Measurements from ENCODE around the gene LARGE1.

The LARGE1 gene

DNA sequence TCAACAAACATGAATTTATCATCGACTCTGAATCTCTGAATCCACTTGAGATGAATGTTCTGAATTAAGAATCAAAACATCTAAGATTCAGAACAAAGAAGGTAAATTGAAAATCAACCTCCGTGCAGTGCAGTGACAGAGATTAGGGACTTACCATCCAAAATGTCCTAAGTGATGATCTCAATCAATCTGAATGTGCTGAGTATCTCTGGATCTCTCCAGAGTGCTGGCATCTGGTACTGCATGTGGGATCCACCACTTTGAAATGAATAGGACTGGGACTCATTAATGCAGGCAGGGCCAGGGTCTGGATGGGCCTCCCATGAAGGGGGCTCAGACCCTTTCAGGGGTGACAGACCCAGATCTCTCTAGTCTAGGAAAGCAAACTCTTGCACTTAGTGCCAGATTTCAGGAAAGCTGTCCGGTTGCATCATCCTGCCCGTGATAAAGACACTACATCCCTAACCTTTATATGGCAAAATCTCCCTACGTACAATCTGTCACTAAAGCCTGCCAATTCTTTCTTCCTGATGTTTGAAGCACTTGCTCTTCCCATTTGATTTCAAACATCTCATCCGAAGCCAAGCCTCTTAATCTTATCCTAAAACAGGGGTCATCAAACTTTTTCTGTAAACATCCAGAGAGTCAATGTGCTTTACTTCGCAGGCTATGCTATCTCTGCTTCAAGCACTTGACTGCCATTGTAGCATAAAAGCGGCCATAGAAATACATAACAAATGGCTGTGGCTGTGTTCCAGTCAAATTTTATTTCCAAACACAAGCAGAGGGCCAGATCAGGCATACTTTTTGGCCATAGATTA lies 263.3 kb downstream of the LARGE1 start:
- no peak for DNase-seq (ENCODE audit: low read depth)

DNA sequence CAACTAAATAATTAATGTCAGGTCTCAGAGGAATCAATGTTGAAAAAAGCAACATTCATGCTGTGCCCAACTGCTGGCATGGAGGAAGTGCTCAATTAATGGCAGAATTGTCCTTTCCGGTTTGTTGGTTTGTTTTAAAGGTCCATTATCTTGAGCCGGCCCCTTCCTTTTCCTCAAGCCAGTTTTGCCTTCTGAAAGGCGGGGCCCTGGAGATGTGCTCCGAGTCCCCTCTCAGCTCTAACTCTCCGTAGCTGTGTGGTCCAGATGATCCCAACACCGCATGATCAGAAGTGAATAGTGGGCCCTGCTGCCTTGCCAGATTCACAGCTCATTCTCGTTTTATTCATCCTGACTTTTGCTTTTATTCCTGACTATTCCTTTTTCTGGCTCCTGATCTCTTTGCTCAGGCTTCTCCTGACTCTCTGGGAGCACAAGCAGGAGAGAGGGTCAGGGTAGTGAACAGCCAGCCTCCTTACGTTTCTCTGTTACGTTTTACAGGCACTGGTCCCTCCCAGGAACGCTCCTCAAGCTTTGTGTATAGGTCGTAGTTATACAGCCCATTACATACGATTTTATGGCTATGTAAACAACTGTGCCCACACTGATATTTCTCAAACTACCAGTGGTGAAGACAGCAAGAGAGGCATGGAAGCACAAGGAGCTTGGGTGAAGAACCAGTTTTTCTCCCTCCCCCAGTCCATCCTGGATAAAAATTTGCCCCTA lies 265.9 kb downstream of the LARGE1 start:
- DNase-seq (ENCODE audit: low read depth), result no peak

DNA sequence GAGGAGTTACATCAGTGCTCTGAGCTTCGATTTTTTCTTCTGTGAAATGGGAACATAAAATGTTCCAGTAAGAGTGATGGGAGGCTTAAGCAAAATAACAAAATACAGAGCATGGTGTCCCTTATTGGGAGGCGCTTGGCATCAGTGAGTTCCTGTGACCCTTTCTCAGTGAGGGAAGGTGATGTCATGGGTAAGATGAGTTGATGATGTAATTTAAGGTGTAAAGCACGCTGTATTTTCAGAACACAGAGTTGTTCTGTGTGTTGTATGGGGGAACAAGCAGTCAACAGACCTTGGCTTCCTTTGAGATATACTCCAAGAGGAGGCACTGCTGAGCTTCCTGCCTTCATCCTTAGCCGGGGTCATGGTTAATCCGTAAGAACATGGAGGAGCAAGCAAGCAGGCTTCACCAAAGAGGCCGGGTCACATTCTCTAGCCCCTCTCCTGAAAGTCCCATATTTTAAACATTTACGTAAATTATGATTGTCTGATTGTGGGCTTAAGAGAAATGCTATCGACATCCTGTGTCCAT lies 266.7 kb downstream of the LARGE1 start:
- no peak for DNase-seq (ENCODE audit: low read depth)

DNA sequence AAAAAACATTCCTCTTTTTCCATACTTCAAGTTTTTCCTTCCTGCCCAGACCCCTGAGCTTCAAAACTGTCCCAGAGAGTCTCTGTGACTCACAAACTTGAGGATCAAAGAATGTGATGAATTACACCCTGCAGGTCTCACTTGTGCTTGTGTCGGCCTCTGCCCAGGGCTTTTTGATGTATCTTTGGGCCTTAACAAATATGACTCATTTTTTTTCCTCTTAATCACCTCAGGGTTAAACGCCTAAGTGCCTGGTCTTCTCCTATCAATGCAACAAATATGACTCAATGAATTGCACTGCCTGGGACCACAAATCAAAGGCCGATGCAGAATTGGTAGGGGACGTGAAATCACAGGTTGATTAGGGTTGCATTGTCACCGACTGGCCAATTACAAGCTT lies 267.7 kb downstream of the LARGE1 start:
- no peak for DNase-seq (ENCODE audit: low read depth)

DNA sequence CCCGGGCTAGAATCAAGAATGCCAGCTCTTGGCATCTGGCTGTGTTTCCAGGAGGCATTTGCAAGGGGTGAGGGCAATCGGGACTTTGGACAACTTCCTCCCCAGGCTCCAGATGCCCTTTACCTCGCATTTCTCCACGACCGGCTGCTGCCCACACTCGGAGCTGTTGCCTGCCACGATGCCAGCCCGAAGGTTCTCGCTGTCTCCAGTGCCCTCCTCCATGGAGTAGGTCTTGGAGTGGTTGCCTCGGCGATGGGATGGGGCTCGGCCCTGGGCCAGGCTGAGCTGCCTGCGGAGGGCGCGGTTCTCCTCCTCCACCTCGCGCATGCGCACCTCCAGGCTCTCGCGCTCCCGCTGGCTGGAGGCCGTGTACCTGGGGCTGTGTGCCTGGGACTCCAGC lies 270.0 kb downstream of the LARGE1 start:
- no peak for DNase-seq (ENCODE audit: low read depth)

DNA sequence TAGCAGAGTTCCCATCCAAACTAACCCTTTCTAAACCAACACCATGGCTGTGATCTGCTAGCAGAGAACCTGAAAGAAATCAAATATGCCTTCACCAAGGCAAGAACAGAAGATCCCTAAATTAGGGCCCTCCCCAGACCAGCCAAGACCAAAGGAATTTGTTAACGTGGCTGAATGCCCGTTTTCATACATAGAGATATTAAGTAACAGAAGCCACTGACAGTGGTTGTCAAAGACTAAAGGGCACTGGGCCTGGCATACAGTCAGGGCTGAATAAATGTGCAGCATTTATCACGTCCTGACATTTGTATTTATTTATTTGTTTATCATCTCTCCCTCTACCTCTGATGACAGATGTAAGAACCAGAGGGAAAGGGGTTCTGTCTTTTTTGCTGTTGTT lies 271.8 kb downstream of the LARGE1 start:
- no peak for DNase-seq (ENCODE audit: low read depth)

DNA sequence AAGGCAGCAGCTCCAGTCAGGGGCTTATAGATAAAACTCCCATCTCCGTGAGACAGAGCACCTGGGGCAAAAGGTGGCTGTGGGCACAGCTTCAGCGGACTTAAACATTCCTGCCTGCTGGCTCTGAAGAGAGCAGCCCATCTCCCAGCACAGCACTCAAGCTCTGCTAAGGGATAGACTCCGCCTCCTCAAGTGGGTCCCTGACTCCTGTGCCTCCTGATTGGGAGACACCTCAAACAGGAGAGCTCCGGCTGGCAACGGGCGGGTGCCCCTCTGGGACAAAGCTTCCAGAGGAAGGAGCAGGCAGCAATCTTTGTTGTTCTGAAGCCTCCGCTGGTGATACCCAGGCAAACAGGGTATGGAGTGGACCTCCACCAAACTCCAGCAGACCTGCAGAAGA lies 279.4 kb downstream of the LARGE1 start:
- no peak for DNase-seq (ENCODE audit: low read depth)

DNA sequence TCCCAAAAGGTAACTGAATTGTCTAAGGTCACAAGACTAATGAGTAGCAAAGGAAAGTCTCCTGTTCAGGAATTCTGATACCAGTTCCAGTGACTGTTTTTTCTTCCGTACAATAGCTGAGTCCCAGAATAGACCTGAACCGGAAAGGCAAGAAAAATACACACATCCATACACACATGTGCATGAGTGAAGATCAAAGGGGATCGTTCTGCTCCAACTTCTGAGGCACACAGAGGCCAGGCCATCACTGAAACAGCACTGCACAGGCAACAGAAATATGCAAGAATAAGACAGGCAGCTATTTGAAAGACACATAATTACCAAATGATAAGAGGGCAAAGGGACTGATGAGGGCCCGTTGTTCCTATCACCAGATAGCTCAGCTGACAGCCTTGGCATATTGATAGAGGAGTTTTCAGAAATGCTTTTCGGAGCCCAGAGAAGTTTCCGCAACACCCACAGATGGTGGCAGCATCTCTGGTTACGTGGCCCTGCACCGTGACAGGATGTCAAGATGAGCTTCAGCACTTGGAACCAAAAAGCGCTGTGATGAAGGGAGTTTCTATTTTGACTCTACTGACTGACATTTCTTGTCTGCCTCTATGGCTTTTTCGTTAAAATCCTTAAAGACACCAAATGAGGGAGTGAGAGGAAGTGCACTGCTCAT lies 280.6 kb downstream of the LARGE1 start:
- no peak for DNase-seq (ENCODE audit: low read depth)

DNA sequence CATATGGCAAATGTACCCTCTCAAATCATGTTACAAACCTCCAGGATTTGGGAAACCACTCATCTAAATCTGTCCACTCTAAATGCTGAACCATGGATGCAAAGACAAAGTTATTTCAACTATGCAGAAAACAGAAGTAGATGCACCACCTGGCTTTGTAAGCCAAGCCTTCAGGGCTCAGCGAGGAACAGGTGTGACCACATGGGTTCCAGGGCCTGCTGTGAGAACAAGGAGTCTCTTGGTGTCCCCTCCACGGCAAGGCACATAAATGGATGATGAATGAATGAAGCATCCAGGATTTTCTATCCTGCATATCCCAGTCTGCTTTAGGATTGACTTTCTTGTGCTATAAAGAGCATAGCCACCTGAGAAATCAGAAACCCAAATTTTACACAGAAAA lies 284.5 kb downstream of the LARGE1 start:
- no peak for DNase-seq (ENCODE audit: low read depth)

DNA sequence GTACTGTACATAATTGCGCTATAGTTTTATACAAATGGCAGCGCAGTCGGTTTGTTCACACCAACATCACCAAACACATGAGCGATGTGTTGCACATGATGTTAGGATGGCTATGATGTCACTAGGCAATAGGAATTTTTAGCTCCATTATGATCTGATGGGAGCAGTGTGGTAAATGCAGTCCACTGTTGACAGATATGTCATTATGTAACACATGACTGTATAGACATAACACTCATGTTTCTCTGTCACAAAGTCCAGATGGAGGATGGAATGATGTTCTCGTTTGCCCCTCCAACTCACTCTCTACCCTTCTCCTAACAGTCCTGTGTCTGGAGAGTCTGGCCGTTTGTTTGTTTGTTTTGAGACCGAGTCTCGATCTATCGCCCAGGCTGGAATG lies 288.5 kb downstream of the LARGE1 start:
- no peak for DNase-seq (ENCODE audit: low read depth)

DNA sequence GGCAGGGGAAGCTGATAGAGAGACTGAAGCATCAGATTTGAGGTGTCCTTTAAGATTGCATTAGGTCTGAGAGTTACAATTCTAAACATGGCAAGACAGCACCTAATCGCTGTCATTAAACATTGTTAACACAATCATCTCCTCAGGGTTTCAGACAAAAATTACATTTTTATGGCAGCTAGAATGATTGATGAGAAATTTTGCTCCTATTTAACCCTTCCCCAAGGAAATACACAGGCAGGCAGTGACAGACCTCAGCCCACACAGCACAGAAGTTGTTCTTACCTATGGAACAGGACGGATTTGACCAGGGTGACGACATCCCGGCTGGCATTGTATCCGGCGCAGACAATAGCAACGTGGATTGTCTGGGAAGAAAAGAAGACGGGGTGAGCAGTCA lies 294.3 kb downstream of the LARGE1 start:
- DNase-seq (ENCODE audit: low read depth), result no peak

DNA sequence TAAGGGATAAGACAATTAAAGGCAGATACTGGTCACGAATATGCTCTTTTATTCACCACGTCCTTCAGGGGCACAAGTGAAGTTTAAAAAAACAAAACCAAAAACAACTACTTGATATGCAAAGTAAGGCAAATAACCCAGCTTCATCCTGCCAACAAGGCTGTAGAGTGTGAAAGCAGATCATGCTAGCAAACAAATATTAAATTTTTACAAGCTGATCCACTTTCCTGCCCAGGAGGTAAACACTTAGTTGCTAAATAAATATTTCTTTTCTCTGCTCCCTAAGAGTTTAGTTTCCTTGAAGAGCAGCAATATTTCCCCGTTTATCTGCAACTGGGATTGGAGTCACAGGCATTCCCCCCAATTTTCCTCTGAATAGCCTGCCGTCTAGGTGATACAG lies 300.2 kb downstream of the LARGE1 start:
- DNase-seq (ENCODE audit: low read depth), result no peak

DNA sequence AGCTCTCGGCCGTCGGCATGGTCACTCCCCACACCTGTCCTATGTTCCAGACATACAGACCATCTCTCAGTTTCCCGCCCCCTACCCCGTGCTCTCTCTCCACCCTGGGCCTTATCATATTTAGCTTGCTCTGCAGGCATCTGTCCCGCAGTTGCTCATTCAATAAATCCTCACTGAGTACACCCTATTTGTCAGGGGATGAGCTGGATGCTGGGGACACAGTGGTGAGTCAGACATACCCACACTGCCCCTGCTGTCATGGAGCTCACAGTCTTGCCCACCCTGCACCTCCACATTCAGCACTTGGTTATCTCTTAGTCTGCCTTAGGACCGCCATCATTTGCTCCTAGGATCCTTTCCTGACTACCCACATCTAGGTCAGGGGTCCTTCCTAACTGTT lies 313.8 kb downstream of the LARGE1 start:
- DNase-seq (ENCODE audit: low read depth), result no peak

DNA sequence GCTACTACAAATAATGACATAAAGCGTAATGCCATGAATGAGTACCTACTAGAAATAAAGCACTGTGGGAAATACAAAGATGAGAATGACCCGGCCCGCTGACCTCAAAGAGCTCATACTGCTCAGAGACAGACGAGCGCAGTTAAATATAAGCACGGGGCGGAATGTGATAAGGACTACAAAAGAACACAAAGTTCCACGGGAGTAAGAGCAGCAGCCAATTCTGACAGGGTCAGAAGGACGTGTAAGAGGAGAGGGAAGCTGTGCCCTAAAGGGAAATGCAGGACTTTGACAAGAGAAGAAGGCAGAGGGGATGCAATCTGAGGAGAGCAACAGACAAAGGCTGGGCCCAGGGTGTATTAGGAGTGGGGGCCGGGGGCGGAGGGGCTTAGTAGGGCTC lies 314.6 kb downstream of the LARGE1 start:
- DNase-seq (ENCODE audit: low read depth), result no peak

DNA sequence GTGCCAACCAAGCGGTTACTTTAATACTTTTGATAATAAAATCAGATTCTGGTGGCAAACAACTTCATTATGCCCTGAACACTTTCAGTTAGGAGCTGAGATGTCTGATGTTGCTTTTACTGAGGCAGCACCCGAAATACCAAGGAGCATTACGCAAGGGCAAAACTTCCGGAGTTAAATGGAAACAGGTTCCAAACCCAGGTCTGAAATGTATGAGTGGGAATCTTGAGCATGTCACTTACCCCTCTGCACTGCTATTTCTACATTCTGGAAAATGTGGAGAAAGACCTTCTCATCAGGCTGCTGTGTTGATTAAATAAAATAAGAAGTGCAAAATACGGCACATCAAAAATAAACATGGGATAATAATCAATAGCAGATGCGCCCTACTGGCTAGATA lies 315.1 kb downstream of the LARGE1 start:
- DNase-seq (ENCODE audit: low read depth), result no peak

DNA sequence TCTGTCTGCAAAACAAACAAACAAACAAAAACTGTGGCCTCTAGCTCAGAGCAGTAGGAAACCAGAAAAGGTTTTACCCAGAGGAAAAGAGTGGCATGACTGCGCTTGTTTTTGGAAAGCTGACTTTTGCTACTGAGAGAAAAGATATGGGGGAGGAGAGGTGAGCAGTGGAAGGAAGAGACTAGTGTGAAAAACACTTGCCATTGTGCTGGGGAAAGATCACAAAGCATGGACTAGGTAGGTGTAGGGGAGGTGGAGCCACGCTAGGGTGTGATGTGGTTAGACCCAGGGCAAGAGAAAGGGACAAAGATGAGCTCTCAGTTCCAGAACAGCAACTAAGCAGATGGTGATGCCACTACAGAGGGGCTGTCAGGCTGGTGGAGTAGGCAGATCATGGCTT lies 319.2 kb downstream of the LARGE1 start:
- DNase-seq (ENCODE audit: low read depth), result no peak

DNA sequence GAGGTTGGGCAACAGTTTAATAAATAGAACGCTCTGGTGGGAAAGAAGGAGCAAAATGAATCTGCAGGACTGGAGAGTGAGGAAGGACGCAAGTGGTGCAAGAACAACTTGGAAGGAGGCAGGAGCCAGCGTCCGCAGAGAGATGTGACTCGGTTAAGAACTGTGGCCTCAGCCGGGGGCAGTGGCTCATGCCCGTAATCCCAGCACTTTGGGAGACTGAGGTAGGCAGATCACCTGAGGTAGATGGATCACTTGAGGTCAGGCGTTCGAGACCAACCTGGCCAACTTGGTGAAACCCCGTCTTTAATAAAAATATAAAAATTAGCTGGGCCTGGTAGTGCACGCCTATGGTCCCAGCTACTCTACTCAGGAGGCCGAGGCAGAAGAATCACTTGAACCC lies 319.7 kb downstream of the LARGE1 start:
- no peak for DNase-seq (ENCODE audit: low read depth)

DNA sequence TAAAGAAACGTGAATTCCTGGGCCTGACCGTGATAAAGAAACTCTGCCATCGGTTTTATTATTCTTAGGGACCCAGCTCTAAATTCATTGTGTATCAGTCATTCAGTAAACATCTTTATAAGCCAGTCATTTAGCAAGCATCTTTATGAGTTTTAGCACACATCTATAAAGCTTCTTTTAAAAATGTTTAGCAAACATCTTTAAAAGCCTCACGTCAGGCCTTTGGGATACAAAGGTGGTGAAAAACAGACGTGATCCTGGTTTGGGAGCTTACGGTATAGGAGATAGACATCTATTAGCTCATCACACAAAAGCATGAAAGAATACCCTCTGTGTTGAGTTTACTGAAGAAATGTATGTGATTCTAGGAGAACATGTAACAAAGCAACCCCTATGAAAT lies 320.2 kb downstream of the LARGE1 start:
- DNase-seq (ENCODE audit: low read depth), result no peak

DNA sequence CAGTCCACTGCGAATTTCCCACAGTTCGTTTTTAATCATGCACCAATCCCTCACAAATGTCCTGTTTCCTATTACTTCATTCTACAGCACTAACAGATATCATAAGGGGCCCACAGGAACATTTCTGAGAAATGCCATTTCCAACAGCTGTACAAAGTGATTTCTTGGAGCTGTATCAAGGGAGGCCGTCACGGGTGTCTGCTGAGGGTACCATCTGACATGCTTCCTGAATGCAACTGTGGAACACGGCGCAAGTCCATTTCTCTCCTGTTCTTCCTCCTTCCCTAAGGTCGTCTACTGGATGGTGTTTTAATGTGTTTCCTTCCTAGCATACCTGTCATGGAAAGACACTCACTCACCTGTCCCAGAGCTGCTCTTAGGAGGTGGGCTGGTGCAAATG lies 320.7 kb downstream of the LARGE1 start:
- no peak for DNase-seq (ENCODE audit: low read depth)

DNA sequence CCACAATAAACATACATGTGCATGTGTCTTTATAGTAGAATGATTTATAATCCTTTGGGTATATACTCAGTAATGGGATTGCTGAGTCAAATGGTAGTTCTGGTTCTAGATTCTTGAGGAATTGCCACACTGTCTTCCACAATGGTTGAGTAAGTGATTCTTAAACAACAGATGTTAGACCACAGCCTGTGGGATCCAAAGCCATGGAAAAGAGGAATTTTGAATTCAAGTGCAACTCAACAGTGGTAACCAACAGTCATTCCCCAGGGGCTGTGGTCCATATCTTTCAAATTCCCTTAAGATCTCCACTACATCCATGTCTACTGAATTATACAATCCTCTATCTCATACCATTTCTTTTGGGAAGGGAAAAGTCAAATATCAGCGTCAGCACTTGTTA lies 321.5 kb downstream of the LARGE1 start:
- DNase-seq (ENCODE audit: low read depth), result no peak

DNA sequence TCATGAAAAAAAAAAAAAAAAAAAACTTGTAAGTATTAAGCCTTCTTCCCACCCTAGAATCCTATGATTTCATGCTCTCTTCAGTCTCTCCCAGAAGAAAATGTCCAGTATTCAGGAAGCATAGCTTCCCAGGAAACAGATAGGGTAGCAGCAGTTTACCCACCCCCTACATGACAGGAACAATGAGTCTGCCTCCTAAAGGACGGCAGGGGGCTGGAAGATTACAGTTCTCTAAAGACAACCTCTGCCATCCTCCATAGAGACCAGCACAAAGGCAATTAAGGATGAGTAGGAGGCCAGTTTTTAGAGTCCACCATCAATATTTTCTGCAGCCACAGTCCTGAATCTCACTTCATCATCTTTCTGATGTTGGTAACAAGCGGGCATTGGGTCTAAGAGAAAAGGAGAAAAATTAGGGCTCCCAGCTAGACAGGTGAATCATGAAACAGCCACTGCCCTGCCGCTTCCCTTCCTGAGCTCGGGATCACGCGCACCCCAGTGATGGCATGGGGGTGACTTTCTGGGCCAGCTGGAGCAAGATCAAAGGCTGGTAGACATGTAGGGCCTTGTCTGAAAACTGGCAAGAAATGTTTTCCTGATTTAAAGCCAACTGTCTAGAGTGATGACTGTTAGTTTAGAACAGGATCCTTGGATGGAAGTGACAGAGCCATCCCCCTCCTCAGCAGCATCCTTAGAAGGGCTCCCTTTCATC lies 322.8 kb downstream of the LARGE1 start:
- DNase-seq (ENCODE audit: low read depth), result no peak

DNA sequence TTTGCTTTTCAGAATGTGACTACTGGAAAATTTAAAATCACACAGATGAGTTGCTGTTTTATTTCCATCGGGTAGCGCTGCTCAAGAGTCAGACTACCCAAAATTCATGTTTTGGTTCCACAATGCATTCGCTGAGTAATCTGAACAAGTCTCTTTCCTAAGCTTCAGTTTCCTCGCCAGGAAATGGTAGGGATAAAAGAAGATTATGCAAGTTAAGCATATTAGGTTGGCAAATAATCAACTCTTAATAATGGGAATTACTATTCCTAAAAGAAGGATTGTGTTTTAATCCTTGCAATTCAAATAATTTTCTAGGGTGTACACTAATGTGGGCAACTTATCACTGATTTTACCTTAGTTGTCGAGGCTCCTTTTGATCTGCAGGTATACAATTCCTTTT lies 326.5 kb downstream of the LARGE1 start:
- no peak for DNase-seq (ENCODE audit: low read depth)

Measured in activated T-cell treated with anti-CD3 and anti-CD28 coated beads for 1 hour (primary cell).